ENCODE results near the gene NPAP1.
"Not testable (repeated sequence)": the region's sequence is repeated elsewhere in the genome, so short reads cannot be mapped to it uniquely, and the experiment has no call there.

Gene NPAP1

GRCh38 chr15:24682905-24683304, 7.3 kb downstream of the NPAP1 start:
- Histone ChIP-seq H3K9me3 (ENCODE audit: insufficient read depth, low read depth, low read length) (peaks cover 26% of the 10 kb centered on the region), H3K27ac (ENCODE audit: low read depth, low read length) (peak overlapping the region; percentile 61)
- H3K36me3 ChIP-seq (ENCODE audit: insufficient read depth, low read length); H3K9ac ChIP-seq (ENCODE audit: low read depth, low read length); H3K27me3 ChIP-seq (ENCODE audit: insufficient read depth, low read length); H3K4me3 ChIP-seq (ENCODE audit: low read length); H3K4me1 ChIP-seq (ENCODE audit: insufficient read depth, low read length): not testable (repeated sequence)
- 85% methylated on average over 4 of the region's 4 CpGs for WGBS

- Histone ChIP-seq H3K36me3 (ENCODE audit: insufficient read depth, low read length) (no peaks in the 10 kb centered on the region), H3K4me3 (ENCODE audit: low read length) (no peak overlapping the region), H3K9ac (ENCODE audit: low read depth, low read length) (no peak overlapping the region), H3K27ac (ENCODE audit: low read depth, low read length) (peak overlapping the region; percentile 32; the same call in 1 of the 2 replicates), H3K4me1 (ENCODE audit: insufficient read depth, low read length) (peaks cover 6% of the 10 kb centered on the region; the same call in 1 of the 2 replicates), H3K27me3 (ENCODE audit: insufficient read depth, low read length) (no peaks in the 10 kb centered on the region), H3K9me3 (ENCODE audit: insufficient read depth, low read depth, low read length) (peaks cover 23% of the 10 kb centered on the region)
- 91% methylated on average over 1 of the region's 1 CpG for WGBS
These were observed 8.2 kb downstream of the NPAP1 start for GRCh38 chr15:24683736-24684135.

GRCh38 chr15:24684313-24684712, 8.7 kb downstream of the NPAP1 start:
- Histone ChIP-seq H3K4me1 (ENCODE audit: insufficient read depth, low read length) (peaks cover 6% of the 10 kb centered on the region; the same call in 1 of the 2 replicates), H3K9ac (ENCODE audit: low read depth, low read length) (no peak overlapping the region), H3K27ac (ENCODE audit: low read depth, low read length) (no peak overlapping the region), H3K9me3 (ENCODE audit: insufficient read depth, low read depth, low read length) (peaks cover 18% of the 10 kb centered on the region), H3K27me3 (ENCODE audit: insufficient read depth, low read length) (no peaks in the 10 kb centered on the region), H3K4me3 (ENCODE audit: low read length) (no peak overlapping the region), H3K36me3 (ENCODE audit: insufficient read depth, low read length) (no peaks in the 10 kb centered on the region)
- WGBS, result 77% methylated on average over 1 of the region's 1 CpG

GRCh38 chr15:24696201-24696600, 20.6 kb downstream of the NPAP1 start:
- Histone ChIP-seq H3K4me1 (ENCODE audit: insufficient read depth, low read length) (peaks cover 4% of the 10 kb centered on the region; the same call in 1 of the 2 replicates), H3K27me3 (ENCODE audit: insufficient read depth, low read length) (no peaks in the 10 kb centered on the region), H3K27ac (ENCODE audit: low read depth, low read length) (no peak overlapping the region), H3K36me3 (ENCODE audit: insufficient read depth, low read length) (no peaks in the 10 kb centered on the region), H3K9ac (ENCODE audit: low read depth, low read length) (no peak overlapping the region), H3K9me3 (ENCODE audit: insufficient read depth, low read depth, low read length) (peaks cover 38% of the 10 kb centered on the region), H3K4me3 (ENCODE audit: low read length) (no peak overlapping the region)
- WGBS, result 47% methylated on average over 3 of the region's 3 CpGs

- H3K4me1 ChIP-seq (ENCODE audit: insufficient read depth, low read length), result peaks cover 4% of the 10 kb centered on the region; the same call in 1 of the 2 replicates
- no peak overlapping the region for H3K4me3 ChIP-seq (ENCODE audit: low read length)
- H3K36me3 ChIP-seq (ENCODE audit: insufficient read depth, low read length), result no peaks in the 10 kb centered on the region
- no peak overlapping the region for H3K9ac ChIP-seq (ENCODE audit: low read depth, low read length)
- no peaks in the 10 kb centered on the region for H3K27me3 ChIP-seq (ENCODE audit: insufficient read depth, low read length)
- peaks cover 35% of the 10 kb centered on the region for H3K9me3 ChIP-seq (ENCODE audit: insufficient read depth, low read depth, low read length)
- no peak overlapping the region for H3K27ac ChIP-seq (ENCODE audit: low read depth, low read length)
- 65% methylated on average over 8 of the region's 9 CpGs for WGBS
These were observed 21.3 kb downstream of the NPAP1 start for GRCh38 chr15:24696842-24697241.

- no peaks in the 10 kb centered on the region for H3K36me3 ChIP-seq (ENCODE audit: insufficient read depth, low read length)
- no peaks in the 10 kb centered on the region for H3K4me1 ChIP-seq (ENCODE audit: insufficient read depth, low read length)
- H3K27me3 ChIP-seq (ENCODE audit: insufficient read depth, low read length), result no peaks in the 10 kb centered on the region
- peaks cover 49% of the 10 kb centered on the region for H3K9me3 ChIP-seq (ENCODE audit: insufficient read depth, low read depth, low read length)
- H3K4me3 ChIP-seq (ENCODE audit: low read length), result no peak overlapping the region
- no peak overlapping the region for H3K9ac ChIP-seq (ENCODE audit: low read depth, low read length)
- 79% methylated on average over 5 of the region's 5 CpGs for WGBS
- no peak overlapping the region for H3K27ac ChIP-seq (ENCODE audit: low read depth, low read length)
These were observed 42.9 kb downstream of the NPAP1 start for GRCh38 chr15:24718289-24719082.

GRCh38 chr15:24729760-24730159, 54.2 kb downstream of the NPAP1 start:
- no peak overlapping the region for H3K27ac ChIP-seq (ENCODE audit: low read depth, low read length)
- no peaks in the 10 kb centered on the region for H3K4me1 ChIP-seq (ENCODE audit: insufficient read depth, low read length)
- peaks cover 67% of the 10 kb centered on the region; the same call in 1 of the 2 replicates for H3K9me3 ChIP-seq (ENCODE audit: insufficient read depth, low read depth, low read length)
- WGBS, result no CpG with 5 or more reads among the region's 2 CpGs
- H3K9ac ChIP-seq (ENCODE audit: low read depth, low read length), result no peak overlapping the region
- no peaks in the 10 kb centered on the region for H3K27me3 ChIP-seq (ENCODE audit: insufficient read depth, low read length)
- no peaks in the 10 kb centered on the region for H3K36me3 ChIP-seq (ENCODE audit: insufficient read depth, low read length)
- H3K4me3 ChIP-seq (ENCODE audit: low read length), result no peak overlapping the region
